Fibroblast of lung (primary cell): ENCODE data around the gene OR4D2.

Experiments used
- CTCF ChIP-seq, 2 donors: IDR thresholded peaks in 1 of 2; conservative IDR thresholded peaks in 1 of 2; 1 replicate in 1 of 2; 2 replicates in 1 of 2; pipeline ENCODE4 v1.5.1; 2011 to 2012; ENCODE audit warnings: low read length in 2 of 2, control low read depth in 1 of 2, inconsistent platforms in 1 of 2, low read depth in 1 of 2, mild to moderate bottlenecking in 1 of 2
- EZH2 ChIP-seq: IDR thresholded peaks from 2 replicates; pipeline ENCODE4 v1.5.1; 2012; ENCODE audit warnings: low read length, control low read depth, mild to moderate bottlenecking; ENCODE audit errors: missing control alignments

GRCh38 chr17:58215685-58216084, 48.9 kb downstream of the OR4D2 start:
- TF ChIP-seq CTCF (conservative IDR thresholded peaks at IDR 0.05 in 1 of 2, IDR thresholded peaks at IDR 0.05 in 1 of 2; ENCODE audit: low read depth in 1 of 2, low read length in 2 of 2) (no peak), EZH2 (no peak)
